ENCODE results near the gene SSR2. TPM values are rescaled to one million over a fixed set of nuclear protein-coding genes. Genes with fewer than 3 reads are reported as not detected.

SSR2 gene
- total RNA-seq, 1 experiment from 2014 or later = 1,065 TPM

DNA sequence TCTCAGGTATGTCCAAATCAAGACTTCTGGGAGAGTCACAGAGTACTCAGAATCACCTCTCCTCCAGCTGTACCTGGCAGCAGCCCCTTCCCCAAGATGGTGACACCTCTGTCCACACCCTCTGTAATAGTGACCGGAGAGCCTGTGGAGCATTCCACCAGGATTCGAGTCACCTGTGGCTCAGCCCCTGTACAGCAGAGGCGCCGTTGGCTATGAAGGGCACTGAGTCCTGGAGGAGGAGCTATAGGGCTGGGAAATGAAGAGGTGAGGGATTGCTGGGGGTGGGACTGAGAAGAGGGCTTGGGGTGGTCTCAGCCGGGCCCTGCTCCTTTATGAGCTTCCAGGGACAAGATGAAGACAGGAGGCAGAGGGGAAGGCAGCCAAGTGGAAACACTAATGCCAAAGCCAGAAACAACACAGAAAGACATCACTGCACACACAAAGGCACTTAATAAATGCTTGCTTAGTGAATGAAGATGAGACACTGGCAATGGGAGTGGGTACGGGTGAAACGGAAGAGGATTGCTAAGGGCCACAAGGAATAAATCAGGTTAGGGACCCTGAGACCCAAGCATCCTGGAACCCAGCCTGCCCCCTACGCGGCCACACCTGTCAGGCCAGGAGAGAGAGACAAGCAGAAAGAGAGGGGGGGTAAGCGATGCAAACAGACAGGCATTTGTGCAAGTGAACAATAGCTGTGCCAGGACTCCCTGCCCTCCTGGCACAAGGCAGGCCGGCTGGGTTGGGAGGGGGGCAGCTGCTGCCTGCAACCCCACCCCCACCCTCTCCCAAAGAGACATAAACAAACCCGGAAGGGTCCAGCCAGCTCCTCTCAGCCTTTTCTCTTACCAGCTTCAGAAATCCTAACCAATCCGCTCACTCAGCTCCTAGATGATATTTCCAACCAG, 46.3 kb downstream of the SSR2 start:
- no peak for DNase-seq (ENCODE audit: low read depth)

DNA sequence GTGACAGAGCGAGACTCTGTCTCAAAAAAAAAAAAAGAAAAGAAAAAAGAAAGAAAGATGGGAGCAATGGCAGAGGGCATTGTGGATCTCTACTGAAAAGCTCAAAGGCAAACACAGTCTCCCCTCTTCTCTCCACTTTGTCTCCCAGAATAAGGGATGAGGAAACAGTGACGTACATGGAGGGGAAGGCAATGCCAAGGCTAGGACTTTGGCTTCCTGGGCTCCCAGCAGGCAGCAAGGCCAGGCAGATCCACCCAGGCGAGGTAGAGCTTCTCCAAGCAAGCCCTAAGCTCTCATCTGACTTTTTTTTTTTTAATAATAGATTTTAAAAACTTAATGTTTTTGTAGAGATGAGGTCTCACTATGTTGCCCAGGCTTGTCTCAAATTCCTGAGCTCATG, 47.0 kb downstream of the SSR2 start:
- no peak for DNase-seq (ENCODE audit: low read depth)

DNA sequence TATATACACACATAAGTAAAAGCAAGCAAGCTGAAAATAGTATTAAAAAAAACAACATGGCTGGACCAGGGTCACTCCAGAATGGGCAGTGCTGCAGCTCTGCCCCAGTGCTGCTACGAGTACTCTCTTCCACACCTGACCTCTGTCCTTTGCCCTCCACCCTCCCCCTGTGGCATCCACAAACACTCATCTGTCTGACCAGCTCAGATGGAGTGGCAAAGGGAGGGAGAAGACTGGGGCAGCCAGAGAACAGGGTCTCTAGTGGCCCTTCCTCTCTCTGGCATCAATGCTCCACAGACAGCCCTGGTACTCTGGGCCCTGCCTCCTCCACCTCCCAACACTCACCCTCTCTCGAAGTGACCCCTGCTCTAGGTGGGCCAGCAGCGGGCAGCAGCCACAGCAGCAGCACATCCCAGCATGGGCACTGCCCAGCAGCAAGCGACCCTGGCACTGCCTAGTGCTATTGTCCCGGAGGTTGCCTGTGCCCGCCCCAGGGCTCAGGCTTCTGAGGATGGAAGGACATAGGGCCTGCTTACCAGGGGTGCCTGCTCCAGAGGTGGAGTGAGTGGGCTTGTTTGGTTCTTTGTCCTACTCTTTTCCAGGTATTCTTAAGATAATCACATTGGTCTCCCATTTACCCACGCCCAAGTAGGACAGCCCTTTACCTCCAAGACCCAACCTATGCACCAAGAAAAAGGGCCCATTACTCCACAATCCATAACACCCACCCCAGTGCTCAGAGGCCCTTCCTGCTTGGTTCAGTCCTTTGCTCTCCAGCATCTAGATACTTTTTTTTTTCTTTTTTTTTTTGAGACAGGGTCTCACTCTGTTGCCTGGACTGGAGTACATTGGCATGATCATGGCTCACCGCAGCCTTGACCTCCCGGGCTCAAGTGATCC, 48.6 kb downstream of the SSR2 start:
- DNase-seq (ENCODE audit: low read depth) = no peak

- peak; percentile 93 for DNase-seq (ENCODE audit: low read depth)
Observed at GRCh38 chr1:155970531-155971167, 50.1 kb downstream of the SSR2 start.

- DNase-seq (ENCODE audit: low read depth) = no peak
Observed at GRCh38 chr1:155969377-155969791, 51.4 kb downstream of the SSR2 start.

- no peak for DNase-seq (ENCODE audit: low read depth)
Observed at GRCh38 chr1:155968670-155969069, 52.1 kb downstream of the SSR2 start.

- DNase-seq (ENCODE audit: low read depth) = no peak
Observed at GRCh38 chr1:155968051-155968400, 52.7 kb downstream of the SSR2 start.

GRCh38 chr1:155967341-155968050, 53.3 kb downstream of the SSR2 start:
- no peak for DNase-seq (ENCODE audit: low read depth)

- no peak for DNase-seq (ENCODE audit: low read depth)
Observed at GRCh38 chr1:155966750-155967149, 54.0 kb downstream of the SSR2 start.

GRCh38 chr1:155966135-155966534, 54.6 kb downstream of the SSR2 start:
- no peak for DNase-seq (ENCODE audit: low read depth)

- no peak for DNase-seq (ENCODE audit: low read depth)
Observed at GRCh38 chr1:155964193-155964592, 56.6 kb downstream of the SSR2 start.

- peak; percentile 87 for DNase-seq (ENCODE audit: low read depth)
Observed at GRCh38 chr1:155962599-155963211, 58.0 kb downstream of the SSR2 start.

- peak; percentile 98 for DNase-seq (ENCODE audit: low read depth)
Observed at GRCh38 chr1:155961937-155962336, 58.8 kb downstream of the SSR2 start.

DNA sequence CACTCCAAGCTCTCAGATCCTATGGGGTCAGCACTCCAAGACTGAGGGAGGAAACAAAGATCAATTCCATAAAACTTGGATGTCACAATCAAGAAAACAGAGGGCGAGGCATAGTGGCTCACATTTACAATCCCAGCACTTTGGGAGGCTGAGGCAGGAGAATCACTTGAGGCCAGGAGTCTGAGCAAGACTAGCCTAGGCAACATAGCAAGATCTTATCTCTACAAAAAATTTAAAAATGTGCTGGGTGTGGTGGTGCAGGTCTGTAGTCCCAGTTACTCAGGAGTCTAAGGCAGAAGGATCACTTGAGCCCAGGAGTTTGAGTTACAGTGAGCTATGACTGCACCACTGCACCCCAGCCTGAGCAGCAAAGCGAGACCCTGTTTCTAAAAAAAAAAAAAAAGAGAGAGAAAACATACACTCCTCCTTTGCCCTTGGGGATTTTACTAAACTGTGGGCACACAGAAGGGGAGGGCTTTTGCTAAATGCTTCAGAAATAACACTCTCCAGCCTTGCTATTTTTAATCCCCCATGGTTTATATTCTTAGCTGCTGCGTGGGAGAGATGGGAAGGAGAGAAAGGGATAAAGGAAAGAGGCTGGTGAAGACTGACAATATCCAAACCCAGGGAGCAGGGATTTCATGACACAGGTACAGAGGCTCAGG, 60.5 kb downstream of the SSR2 start:
- DNase-seq (ENCODE audit: low read depth) = no peak

Other genes with a start within 250 kb of the SSR2 start
- 12.0 and 22.0 TPM in 2 replicates for gene GON4L, start 163.7 kb downstream of the SSR2 start, total RNA-seq (2014; rRNA removed; shearing (Covaris generic))
- 12.0 and 15.8 TPM in 2 replicates for gene SYT11, start 161.4 kb downstream of the SSR2 start, total RNA-seq (2014; rRNA removed; shearing (Covaris generic))
- 53.9 and 64.3 TPM in 2 replicates for gene RIT1, start 109.6 kb downstream of the SSR2 start, total RNA-seq (2014; rRNA removed; shearing (Covaris generic))
- gene KHDC4, start 86.5 kb downstream of the SSR2 start, total RNA-seq (2014; rRNA removed; shearing (Covaris generic)) = 24.1 and 30.7 TPM in 2 replicates
- gene RXFP4, start 79.3 kb downstream of the SSR2 start, total RNA-seq (2014; rRNA removed; shearing (Covaris generic)) = not detected in 2 replicates
- 47.3 and 51.6 TPM in 2 replicates for gene ARHGEF2, start 42.4 kb downstream of the SSR2 start, total RNA-seq (2014; rRNA removed; shearing (Covaris generic))
- gene UBQLN4, start 32.8 kb upstream of the SSR2 start, total RNA-seq (2014; rRNA removed; shearing (Covaris generic)) = 18.8 and 26.5 TPM in 2 replicates
- gene LAMTOR2, start 33.8 kb upstream of the SSR2 start, total RNA-seq (2014; rRNA removed; shearing (Covaris generic)) = 41.7 and 60.2 TPM in 2 replicates
- not detected in 2 replicates for gene RAB25, start 40.2 kb upstream of the SSR2 start, total RNA-seq (2014; rRNA removed; shearing (Covaris generic))
- gene MEX3A, start 61.5 kb upstream of the SSR2 start, total RNA-seq (2014; rRNA removed; shearing (Covaris generic)) = 2.5 and 3.2 TPM in 2 replicates
- gene LMNA, start 93.8 kb upstream of the SSR2 start, total RNA-seq (2014; rRNA removed; shearing (Covaris generic)) = 396 and 698 TPM in 2 replicates
- 0.37 and 1.3 TPM in 2 replicates for gene SEMA4A, start 132.6 kb upstream of the SSR2 start, total RNA-seq (2014; rRNA removed; shearing (Covaris generic))
- gene SLC25A44, start 173.2 kb upstream of the SSR2 start, total RNA-seq (2014; rRNA removed; shearing (Covaris generic)) = 18.5 and 25.8 TPM in 2 replicates
- 96.1 and 109 TPM in 2 replicates for gene PMF1, start 192.1 kb upstream of the SSR2 start, total RNA-seq (2014; rRNA removed; shearing (Covaris generic))
- gene BGLAP, start 221.2 kb upstream of the SSR2 start, total RNA-seq (2014; rRNA removed; shearing (Covaris generic)) = not detected in 2 replicates
- gene PAQR6, start 227.1 kb upstream of the SSR2 start, total RNA-seq (2014; rRNA removed; shearing (Covaris generic)) = 0.37 and 1.0 TPM in 2 replicates